HCT116 (cell line): ENCODE data around the gene COL4A1. TPM values are rescaled to one million over a fixed set of nuclear protein-coding genes. Genes with fewer than 3 reads are reported as not detected.

ENCODE experiments used
- ATAC-seq: fragments of 200-7000 bp; cut with Tn5 transposase; 2 replicates; pipeline ENCODE4 v1.9.1; 2020; ENCODE audit warnings: mild to moderate bottlenecking, moderate library complexity
- BruUV-seq: library from RNA; stranded (reverse); fragments of 400-500 nt; replicated peaks from 2 replicates; lab custom pipeline; 2021; lab: Mats Ljungman, UMichigan
- CTCF ChIA-PET: fragments of 300-600 bp; sonication (Branson Sonifier 250); formaldehyde crosslinking; loops from one replicate; lab custom pipeline; 2021; ENCODE audit warnings: antibody characterized with exemption; lab: Charles Lee
- POLR2A ChIA-PET: fragments of 300-600, 350-600 bp; sonication (Branson Sonifier 250); formaldehyde crosslinking; loops from one replicate; lab custom pipeline; 2021; ENCODE audit warnings: antibody characterized with exemption; lab: Charles Lee
- RAD21 ChIA-PET, 2 experiments: fragments of 300-600 bp; sonication (Branson Sonifier 250); formaldehyde crosslinking; loops; one replicate each; lab custom pipeline; 2023; ENCODE audit warnings: low total read pairs in 2 of 2; ENCODE audit not compliant: uncharacterized antibody in 2 of 2, unreplicated experiment in 2 of 2, low non-redundant PET in 1 of 2; lab: Charles Lee
- DNase-seq: peaks from one replicate; pipeline ENCODE4 v3.0.0-alpha.2; 2010; ENCODE audit warnings: low read depth, low spot score
- H2AFZ ChIP-seq: fragments of 200-600 bp; shearing (Covaris generic), sonication (generic); 2 replicates; pipeline ENCODE4 v1.6.1; 2017; ENCODE audit warnings: low read depth, mixed run types, mixed read lengths, antibody characterized with exemption, low read length; ENCODE audit not compliant: poor library complexity, severe bottlenecking
- H3K27ac ChIP-seq: 2 replicates; pipeline ENCODE4 v1.5.1; 2012; ENCODE audit warnings: low read depth, low read length
- H3K27me3 ChIP-seq: fragments of 200-600 bp; sonication (generic); 2 replicates; pipeline ENCODE4 v1.6.1; 2016; ENCODE audit warnings: mixed run types, low read length, mixed read lengths; ENCODE audit not compliant: insufficient read depth
- H3K36me3 ChIP-seq, 2 experiments: fragments of 200-500 bp in 1 of 2; fragments of 200-600 bp in 1 of 2; sonication (Bioruptor generic) in 1 of 2; sonication (generic) in 1 of 2; 2 replicates each; pipeline versions ENCODE4 v1.5.1 to v1.6.1; 2014 to 2016; ENCODE audit warnings: low read length in 2 of 2, inconsistent platforms in 1 of 2, mixed read lengths in 1 of 2, mixed run types in 1 of 2; ENCODE audit not compliant: insufficient read depth in 2 of 2, control insufficient read depth in 1 of 2
- H3K4me1 ChIP-seq, 2 experiments: fragments of 200-600 bp in 1 of 2; sonication (generic) in 1 of 2; 2 replicates each; pipeline versions ENCODE4 v1.5.1 to v1.6.1; 2012 to 2017; ENCODE audit warnings: low read length in 2 of 2, inconsistent platforms in 1 of 2, mild to moderate bottlenecking in 1 of 2, mixed read lengths in 1 of 2, mixed run types in 1 of 2, moderate library complexity in 1 of 2; ENCODE audit not compliant: insufficient read depth in 2 of 2, control insufficient read depth in 1 of 2
- H3K4me2 ChIP-seq: fragments of 200-600 bp; sonication (generic); 2 replicates; pipeline ENCODE4 v1.6.1; 2017; ENCODE audit warnings: mixed run types, low read length, mixed read lengths
- H3K4me3 ChIP-seq, 2 experiments: fragments of 200-600 bp in 1 of 2; sonication (generic) in 1 of 2; replicated peaks in 1 of 2; 2 replicates each; pipeline ENCODE4 v1.5.1; 2011 to 2016; ENCODE audit warnings: low read length in 2 of 2, control low read depth in 1 of 2, low read depth in 1 of 2, mild to moderate bottlenecking in 1 of 2, mixed read lengths in 1 of 2, mixed run types in 1 of 2
- H3K79me2 ChIP-seq: fragments of 200-600 bp; sonication (generic); 2 replicates; pipeline ENCODE4 v1.6.1; 2017; ENCODE audit warnings: mild to moderate bottlenecking, mixed run types, low read length, moderate library complexity, mixed read lengths; ENCODE audit not compliant: insufficient read depth
- H3K9ac ChIP-seq: fragments of 200-600 bp; sonication (generic); 2 replicates; pipeline ENCODE4 v1.6.1; 2016; ENCODE audit warnings: low read length, mixed read lengths
- H3K9me2 ChIP-seq: fragments of 200-600 bp; sonication (generic), shearing (Covaris generic); 2 replicates; pipeline ENCODE4 v1.6.1; 2017; ENCODE audit warnings: mixed run types, mild to moderate bottlenecking, moderate library complexity; ENCODE audit not compliant: insufficient read depth
- H3K9me3 ChIP-seq, 2 experiments: fragments of 200-500 bp in 1 of 2; fragments of 200-600 bp in 1 of 2; sonication (Bioruptor generic) in 1 of 2; sonication (generic) in 1 of 2; 2 replicates each; pipeline ENCODE4 v1.6.1; 2014 to 2017; ENCODE audit warnings: low read length in 2 of 2, mixed read lengths in 2 of 2, inconsistent platforms in 1 of 2, low read depth in 1 of 2, mild to moderate bottlenecking in 1 of 2, mixed run types in 1 of 2, moderate library complexity in 1 of 2; ENCODE audit not compliant: control insufficient read depth in 1 of 2, insufficient read depth in 1 of 2
- H4K20me1 ChIP-seq: fragments of 200-600 bp; sonication (generic), shearing (Covaris generic); 2 replicates; pipeline ENCODE4 v1.6.1; 2017; ENCODE audit warnings: mixed run types, mild to moderate bottlenecking, moderate library complexity; ENCODE audit not compliant: insufficient read depth
- ATF3 ChIP-seq: IDR thresholded peaks from 2 replicates; pipeline ENCODE4 v1.6.1; 2012
- CBX3 ChIP-seq: IDR thresholded peaks from 2 replicates; pipeline ENCODE4 v1.6.1; 2012; ENCODE audit warnings: low read depth
- EGR1 ChIP-seq: IDR thresholded peaks from 2 replicates; pipeline ENCODE4 v1.6.1; 2012; ENCODE audit warnings: low read depth
- ELF1 ChIP-seq: IDR thresholded peaks from 2 replicates; pipeline ENCODE4 v1.6.1; 2012; ENCODE audit warnings: low read depth, borderline replicate concordance
- EZH2 ChIP-seq: fragments of 200-600 bp; sonication (generic); IDR thresholded peaks from 2 replicates; pipeline ENCODE4 v1.6.1; 2017; ENCODE audit warnings: antibody characterized with exemption, mixed run types
- EZH2phosphoT487 ChIP-seq: fragments of 200-600 bp; IDR thresholded peaks from 2 replicates; pipeline ENCODE4 v1.6.1; 2018; ENCODE audit warnings: antibody characterized with exemption, borderline replicate concordance
- FOSL1 ChIP-seq: IDR thresholded peaks from 2 replicates; pipeline ENCODE4 v1.6.1; 2012; ENCODE audit warnings: low read depth
- JUND ChIP-seq: IDR thresholded peaks from 2 replicates; pipeline ENCODE4 v1.6.1; 2012
- MAX ChIP-seq: IDR thresholded peaks from 2 replicates; pipeline ENCODE4 v1.6.1; 2012
- RAD21 ChIP-seq: IDR thresholded peaks from 2 replicates; pipeline ENCODE4 v1.6.1; 2012; ENCODE audit warnings: low read depth, mild to moderate bottlenecking
- SP1 ChIP-seq: IDR thresholded peaks from 2 replicates; pipeline ENCODE4 v1.6.1; 2012; ENCODE audit warnings: low read depth
- YY1 ChIP-seq: IDR thresholded peaks from 2 replicates; pipeline ENCODE4 v1.6.1; 2011; ENCODE audit warnings: low read length, low read depth, moderate library complexity, mild to moderate bottlenecking; ENCODE audit not compliant: insufficient replicate concordance; ENCODE audit errors: extremely low read depth
- ZFX ChIP-seq: fragments of 450-650 bp; IDR thresholded peaks from 2 replicates; pipeline ENCODE4 v1.6.1; 2017
- intact Hi-C: fragments of 100-400 bp; cut with micrococcal nuclease; formaldehyde crosslinking; loops from 2 replicates; pipeline ENCODE4 v1.10.0; 2022
- total RNA-seq: library from RNA; stranded (reverse); gene quantifications from one replicate; pipeline ENCODE4 v1.2.1, GENCODE V29; 2021; ENCODE audit not compliant: unreplicated experiment

The COL4A1 gene
- total RNA-seq, 1 experiment from 2014 or later, result 0.57 TPM

- H3K9me3 ChIP-seq, result no peaks in the 10 kb centered on the region
- RAD21 ChIA-PET, result no interaction called here
- no peaks in the 10 kb centered on the region for H3K36me3 ChIP-seq
- TF ChIP-seq JUND (no peak), RAD21 (no peak), CBX3 (no peak), FOSL1 (no peak), EZH2phosphoT487 (no peak), ELF1 (no peak), EGR1 (no peak), SP1 (no peak), MAX (no peak)
- H3K27me3 ChIP-seq, result peaks cover 66% of the 10 kb centered on the region
- H3K4me3 ChIP-seq, result no peak overlapping the region
- intact Hi-C loops, result no loop called here
- H2AFZ ChIP-seq, result no peak overlapping the region
- no peaks in the 10 kb centered on the region for H3K4me1 ChIP-seq
- H3K27ac ChIP-seq, result no peak overlapping the region
- H3K79me2 ChIP-seq, result no peaks in the 10 kb centered on the region
- ATAC-seq (no peak), DNase-seq (no peak)
- H3K9ac ChIP-seq, result no peak overlapping the region
- no peaks in the 10 kb centered on the region for H4K20me1 ChIP-seq
- no peaks in the 10 kb centered on the region for H3K9me2 ChIP-seq
- BruUV-seq, result no TSS peak
- no peak overlapping the region for H3K4me2 ChIP-seq
- POLR2A ChIA-PET, result no interaction called here
- CTCF ChIA-PET, result no interaction called here
These were observed 3.3 kb downstream of the COL4A1 start for GRCh38 chr13:110303644-110304043.

- POLR2A ChIA-PET, result no interaction called here
- no peaks in the 10 kb centered on the region for H4K20me1 ChIP-seq
- no peaks in the 10 kb centered on the region for H3K4me1 ChIP-seq
- no peak for ATAC-seq
- intact Hi-C loops, result no loop called here
- CTCF ChIA-PET, result no interaction called here
- no peak overlapping the region for H3K27ac ChIP-seq
- peaks cover 71% of the 10 kb centered on the region for H3K27me3 ChIP-seq
- RAD21 ChIA-PET, result no interaction called here
- no peak overlapping the region for H3K4me2 ChIP-seq
- no TSS peak for BruUV-seq
- no peak overlapping the region for H3K9ac ChIP-seq
- no peak overlapping the region for H3K4me3 ChIP-seq
- no peaks in the 10 kb centered on the region for H3K36me3 ChIP-seq
- TF ChIP-seq EZH2 (no peak), YY1 (no peak), ATF3 (no peak), ELF1 (no peak), EZH2phosphoT487 (no peak), RAD21 (no peak), ZFX (no peak)
- DNase-seq, result no peak
- no peaks in the 10 kb centered on the region for H3K9me3 ChIP-seq
- no peaks in the 10 kb centered on the region for H3K9me2 ChIP-seq
- no peaks in the 10 kb centered on the region for H3K79me2 ChIP-seq
- H2AFZ ChIP-seq, result no peak overlapping the region
These were observed 4.0 kb downstream of the COL4A1 start for GRCh38 chr13:110302997-110303396.
